NCI-H1105 treated with DMSO at 0.1 percent for 48 hours (cell line): ENCODE data around the gene ABLIM2.

Experiments
- DNase-seq: peaks from one replicate; lab custom pipeline; 2025; lab: John Stamatoyannopoulos, UW

Gene ABLIM2

GRCh38 chr4:8136972-8137710 lies 21.5 kb downstream of the ABLIM2 start:
- DNase-seq, result no peak

DNA sequence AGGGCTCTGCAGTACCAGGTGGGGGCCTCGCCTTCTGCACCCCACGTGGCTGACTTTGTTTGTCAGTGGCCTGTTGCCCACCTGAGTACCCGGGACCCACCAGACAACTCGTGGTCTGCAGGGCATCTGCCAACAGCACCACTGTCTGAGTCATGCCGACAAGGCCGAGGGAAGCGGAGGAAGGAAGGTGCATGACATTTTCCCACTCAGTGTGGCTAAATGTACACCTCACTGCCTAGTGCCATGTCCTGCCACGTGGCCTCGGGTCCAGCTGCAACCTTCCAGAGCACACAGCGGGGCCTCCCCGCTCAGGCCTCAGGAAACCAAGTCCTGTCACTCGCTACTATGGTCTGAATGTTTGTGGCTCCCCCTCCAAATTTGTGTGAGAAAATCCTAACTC lies 22.1 kb downstream of the ABLIM2 start:
- DNase-seq, result no peak

DNA sequence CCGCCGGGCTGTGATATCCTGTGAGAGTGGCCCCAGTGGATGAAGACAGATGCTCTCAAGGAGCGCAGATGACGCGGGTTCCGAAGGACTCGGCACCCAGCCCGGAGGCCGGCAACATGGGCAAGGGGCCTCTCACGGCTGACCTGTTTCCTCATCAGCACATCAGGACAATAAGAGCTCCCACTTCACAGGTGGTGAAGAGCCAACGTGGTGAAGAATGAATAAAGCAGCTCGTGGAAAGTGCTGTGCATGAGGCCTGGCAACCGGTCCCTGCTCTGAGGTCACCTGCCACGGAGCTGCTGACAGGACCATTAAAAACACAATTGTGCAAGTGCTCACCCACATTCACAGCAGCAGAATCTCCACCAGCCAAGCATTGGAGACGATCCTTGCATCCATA lies 22.9 kb downstream of the ABLIM2 start:
- DNase-seq, result no peak

DNA sequence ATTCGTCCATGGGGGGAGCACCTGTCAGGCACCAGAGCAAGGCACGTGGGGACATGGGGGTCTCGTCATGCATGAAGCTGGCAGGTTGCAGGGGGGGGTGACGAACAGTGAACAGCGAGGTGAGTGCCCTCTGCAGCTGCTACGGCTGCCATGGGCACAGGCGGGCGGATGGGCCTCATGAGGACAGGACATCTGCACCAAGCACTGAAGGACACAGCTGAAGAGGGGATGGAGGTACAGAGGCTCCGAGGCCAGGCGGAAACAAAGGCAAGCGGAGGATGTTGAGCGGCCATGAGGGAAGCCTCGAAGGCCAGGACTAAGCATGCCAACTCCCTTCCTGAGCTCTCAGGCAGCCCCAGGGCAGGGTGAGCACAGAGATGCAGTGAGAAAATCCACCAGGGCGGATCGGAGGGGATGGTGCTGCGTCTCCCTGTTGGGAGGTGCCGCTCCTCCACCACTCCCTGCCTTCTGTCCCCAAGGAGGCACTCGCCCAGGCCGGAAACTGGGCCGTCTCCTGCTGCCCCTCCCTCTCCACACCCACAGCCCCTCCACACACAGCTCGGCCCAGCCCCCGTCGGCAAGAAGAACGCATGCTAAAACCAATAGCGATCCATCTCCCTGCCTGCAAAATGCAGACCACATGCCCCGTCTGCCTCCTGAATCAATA lies 24.6 kb downstream of the ABLIM2 start:
- no peak for DNase-seq

DNA sequence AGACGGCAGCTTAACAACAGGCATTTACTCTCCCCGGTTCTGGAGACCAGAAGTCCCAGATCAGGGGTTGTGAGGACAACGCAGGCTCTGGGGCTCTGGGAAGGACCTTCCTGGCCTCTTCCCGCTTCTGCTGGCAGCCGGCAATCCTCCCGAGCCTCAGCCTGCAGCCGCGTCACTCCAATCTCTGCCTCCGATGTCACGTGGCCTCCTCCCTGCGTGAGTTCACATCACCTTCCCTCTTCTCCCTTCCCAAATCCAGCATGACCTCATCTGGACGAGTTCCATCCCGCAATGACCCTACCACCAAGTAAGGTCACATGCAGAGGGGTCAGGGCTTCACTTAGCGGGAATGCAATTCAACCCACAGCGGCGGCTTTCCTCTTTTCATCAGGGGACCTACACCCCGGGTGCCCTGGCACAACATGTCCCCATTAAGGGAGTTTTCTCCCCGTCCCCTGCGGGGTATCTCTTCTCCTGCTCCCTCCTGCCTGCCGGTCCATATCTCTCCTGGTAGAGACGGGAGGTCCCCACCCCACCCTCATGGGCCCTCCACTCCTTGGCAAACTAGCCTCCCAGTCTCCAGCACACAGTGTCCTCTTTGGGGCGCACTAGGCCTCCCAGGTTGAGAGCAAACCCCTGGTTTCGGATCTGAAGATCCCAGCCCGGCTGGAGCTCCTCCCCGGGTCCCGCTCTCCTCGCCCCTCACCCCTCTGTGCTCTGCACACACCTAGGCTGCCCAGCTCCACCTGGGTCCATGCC lies 25.5 kb downstream of the ABLIM2 start:
- no peak for DNase-seq

GRCh38 chr4:8132400-8132799 lies 26.2 kb downstream of the ABLIM2 start:
- DNase-seq, result no peak

DNA sequence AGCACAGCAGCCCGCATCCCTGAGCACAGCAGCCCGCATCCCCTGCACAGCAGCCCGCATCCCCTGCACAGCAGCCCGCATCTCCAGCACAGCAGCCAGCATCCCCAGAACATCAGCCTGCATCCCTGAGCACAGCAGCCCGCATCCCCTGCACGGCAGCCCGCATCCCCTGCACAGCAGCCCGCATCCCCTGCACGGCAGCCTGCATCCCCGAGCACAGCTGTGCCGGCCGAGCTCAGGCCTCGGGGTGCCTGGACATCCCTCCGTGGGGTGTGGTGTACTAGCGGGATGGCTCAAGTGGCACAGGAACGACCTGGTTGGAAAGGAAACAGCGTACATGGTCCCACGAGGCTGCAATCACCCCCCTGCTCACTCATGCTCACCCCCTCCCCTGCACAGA lies 26.8 kb downstream of the ABLIM2 start:
- DNase-seq, result no peak

DNA sequence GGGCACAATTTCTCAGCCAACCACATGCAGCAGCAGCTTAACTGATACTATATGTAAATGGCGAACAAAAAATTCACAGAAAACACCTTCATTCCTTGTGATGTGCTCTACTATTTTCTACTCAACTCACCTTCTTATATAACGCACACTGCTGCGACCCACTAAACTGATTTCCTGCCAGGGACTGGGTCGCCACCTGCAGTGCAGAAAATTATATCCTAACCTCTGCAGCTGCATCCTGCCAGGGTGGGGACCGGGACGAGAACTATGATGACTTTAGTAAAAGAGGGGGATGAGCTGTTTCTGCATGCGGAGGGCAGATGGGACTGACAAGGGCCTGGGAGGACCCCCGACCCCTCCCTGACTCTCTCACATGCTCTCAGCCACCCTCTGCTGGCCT lies 27.4 kb downstream of the ABLIM2 start:
- no peak for DNase-seq

DNA sequence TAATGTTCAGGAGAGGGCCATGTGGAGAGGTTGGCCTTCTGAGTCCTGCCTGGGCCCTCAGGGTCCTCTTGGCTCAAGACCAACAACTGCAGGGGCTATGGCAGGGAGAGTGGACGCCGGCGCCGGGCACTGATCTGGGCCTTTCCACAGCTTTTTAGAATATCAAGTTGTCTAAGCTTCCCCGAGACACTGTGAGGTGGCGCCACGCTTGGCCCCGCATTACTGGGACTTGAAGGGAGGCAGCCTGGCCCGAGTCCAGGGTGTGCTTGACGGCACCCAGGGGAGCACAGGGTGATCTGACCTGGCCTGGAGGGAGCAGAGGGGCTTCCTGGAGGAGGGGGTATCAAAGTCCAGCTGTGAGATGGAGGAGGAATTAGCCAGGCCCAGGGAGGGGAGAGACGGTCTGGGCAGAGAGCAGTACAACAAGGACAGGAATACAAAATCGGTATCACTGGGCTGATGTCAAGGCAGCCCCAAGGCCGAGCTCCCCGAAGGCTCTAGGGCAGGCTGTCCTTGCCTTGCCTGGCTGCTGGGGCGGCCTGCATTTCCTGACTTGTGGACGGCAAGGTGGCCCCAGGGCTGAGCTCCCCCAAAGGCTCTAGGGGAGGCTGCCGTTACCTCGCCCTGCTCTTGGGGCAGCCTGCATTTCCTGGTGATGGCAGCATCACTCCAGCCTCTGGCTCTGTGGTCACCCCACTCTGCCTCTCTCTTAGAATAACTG lies 28.1 kb downstream of the ABLIM2 start:
- no peak for DNase-seq

- DNase-seq, result no peak
Observed at GRCh38 chr4:8129785-8130184, 28.8 kb downstream of the ABLIM2 start.

DNA sequence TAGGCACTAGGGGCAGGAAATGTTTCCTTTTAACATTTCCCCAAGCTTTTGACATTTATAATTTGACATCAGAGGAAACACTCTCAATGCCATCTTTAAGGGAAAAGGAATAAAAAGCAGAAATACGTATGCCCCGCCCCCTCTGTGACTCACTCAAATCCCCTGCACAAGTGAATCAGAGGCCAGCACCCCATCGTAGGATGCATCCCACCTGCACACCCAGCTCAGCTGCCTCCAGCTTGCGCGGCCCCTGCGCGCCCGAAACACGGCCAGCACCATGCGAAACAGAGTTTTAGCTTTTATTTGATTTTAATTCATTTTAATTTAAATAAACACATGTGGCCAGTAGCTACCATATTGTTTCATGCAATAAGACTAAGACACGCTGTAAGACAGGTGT lies 29.5 kb downstream of the ABLIM2 start:
- no peak for DNase-seq

GRCh38 chr4:8128100-8128856 lies 30.3 kb downstream of the ABLIM2 start:
- no peak for DNase-seq

DNA sequence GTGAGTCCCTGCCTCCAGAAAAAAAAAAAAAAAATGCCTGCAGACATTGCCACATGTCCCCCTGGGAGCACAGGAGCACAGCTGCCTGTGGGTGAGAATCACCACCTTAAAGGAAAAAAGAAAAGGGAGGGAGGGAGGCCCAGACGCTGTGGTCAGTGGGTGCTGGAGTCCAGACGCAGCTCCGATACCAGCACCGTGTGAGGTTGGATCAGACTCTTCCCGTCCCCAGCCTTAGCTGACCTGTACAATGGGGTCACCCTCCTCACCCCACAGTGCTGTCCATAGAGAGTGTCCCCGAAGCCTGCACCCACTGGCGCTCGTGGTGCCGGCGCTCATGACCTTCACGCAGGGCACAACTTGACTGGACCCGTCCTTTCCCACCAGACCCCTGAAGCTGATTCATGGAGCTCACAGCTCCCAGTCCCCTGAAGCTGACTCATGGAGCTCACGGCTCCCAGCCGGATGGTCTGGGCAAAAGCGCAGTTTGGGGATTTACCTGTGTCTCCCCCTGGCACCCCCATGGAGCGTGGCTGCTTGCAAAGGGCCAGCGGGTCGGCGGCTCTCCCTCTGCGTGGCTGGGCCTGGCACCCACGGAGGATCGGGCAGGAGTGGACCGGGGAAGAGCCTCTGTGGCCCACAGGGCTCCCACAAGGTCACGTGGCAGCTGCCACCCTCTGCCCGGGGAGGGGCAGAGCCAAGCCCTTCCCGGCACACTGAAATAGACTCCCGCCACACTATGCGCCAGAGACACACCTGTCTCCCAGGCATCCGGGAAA lies 31.4 kb downstream of the ABLIM2 start:
- no peak for DNase-seq

DNA sequence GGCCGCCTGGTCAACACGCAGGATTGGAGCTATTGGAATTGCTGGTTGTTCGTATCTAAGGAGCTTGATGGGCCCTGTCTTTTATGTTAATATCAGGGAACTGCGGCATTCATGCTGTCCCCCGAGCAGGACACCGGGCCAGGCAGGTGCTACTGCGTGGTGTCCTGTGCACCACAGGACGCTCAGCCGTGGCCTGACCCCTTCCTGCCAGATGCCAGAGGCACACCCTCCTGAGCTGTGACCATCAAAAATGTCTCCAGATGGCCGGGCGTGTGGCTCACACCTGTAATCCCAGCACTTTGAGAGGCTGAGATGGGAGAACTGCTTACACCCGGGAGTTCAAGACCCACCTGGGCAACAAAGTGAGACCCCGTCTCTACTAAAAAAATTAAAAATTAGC lies 32.1 kb downstream of the ABLIM2 start:
- DNase-seq, result no peak

- DNase-seq, result no peak
Observed at GRCh38 chr4:8125526-8126056, 33.0 kb downstream of the ABLIM2 start.

DNA sequence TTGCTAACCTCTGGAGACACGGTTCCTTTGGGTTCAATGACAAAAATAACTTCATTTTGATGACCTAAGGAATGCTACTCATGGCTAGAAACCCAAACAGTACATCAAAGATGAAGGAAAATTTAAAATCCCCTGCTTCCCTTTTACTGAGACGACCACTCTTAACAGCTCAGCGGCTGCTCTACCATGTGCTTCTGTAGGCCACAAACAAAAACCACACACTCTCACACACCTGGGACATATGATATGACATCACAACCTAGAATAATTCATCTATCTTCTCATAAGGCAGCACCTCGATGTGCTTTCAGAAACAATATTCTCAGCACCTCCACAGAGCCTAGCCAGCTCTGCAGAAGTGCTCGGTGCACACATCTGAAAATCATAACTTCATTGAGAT lies 34.7 kb downstream of the ABLIM2 start:
- no peak for DNase-seq

DNA sequence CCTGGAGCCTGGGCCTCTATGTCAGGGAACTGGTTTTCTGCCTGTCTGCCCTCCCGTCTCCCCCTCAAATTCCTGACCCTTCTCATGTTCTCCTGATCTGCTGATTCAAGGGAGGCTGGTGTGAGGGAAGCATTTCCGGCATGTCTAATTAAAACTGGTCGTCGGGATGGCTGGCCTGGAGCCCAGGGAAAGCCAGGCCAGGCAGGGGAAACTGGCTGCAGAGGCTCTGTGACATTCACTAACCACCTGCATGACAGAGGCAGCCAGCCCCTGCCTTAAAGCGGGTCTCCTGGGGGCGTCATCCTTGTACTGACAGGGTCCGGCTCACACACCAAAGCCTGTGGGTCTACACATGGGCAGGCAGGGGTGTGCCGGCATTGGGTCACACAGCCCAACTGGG lies 35.2 kb downstream of the ABLIM2 start:
- no peak for DNase-seq

- no peak for DNase-seq
Observed at GRCh38 chr4:8122746-8123145, 35.9 kb downstream of the ABLIM2 start.

GRCh38 chr4:8121292-8122015 lies 37.2 kb downstream of the ABLIM2 start:
- DNase-seq, result no peak

DNA sequence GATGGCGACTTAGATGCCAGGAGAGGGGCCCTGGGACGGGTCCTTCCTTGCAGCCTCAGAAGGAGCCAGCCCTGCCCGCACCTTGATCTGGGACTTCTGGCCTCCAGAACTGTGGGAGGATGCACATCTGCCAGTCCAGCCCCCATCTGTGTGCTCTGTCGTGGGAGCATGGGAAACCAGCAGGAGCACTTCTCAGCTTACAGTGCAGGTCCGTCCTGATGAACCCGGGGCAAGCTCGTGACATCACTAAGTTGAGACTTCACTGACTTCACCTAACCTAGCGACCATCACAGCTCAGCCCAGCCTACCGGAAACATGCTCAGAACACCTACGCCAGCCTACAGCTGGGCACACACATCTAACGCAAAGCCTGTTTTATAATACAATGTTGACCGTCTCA lies 38.1 kb downstream of the ABLIM2 start:
- no peak for DNase-seq
